LNCaP clone FGC (cell line): ENCODE results near the gene SS18.

Experiments used
- DNase-seq: peaks from one replicate; pipeline ENCODE4 v3.0.0-alpha.2; 2011; ENCODE audit warnings: low read depth
- H3K4me3 ChIP-seq: 2 replicates; pipeline ENCODE4 v1.5.1; 2011; ENCODE audit warnings: mild to moderate bottlenecking, low read depth, low read length, control low read depth
- TF ChIP-seq, protein P1 (sequence below): IDR thresholded peaks from 2 replicates; pipeline ENCODE4 v1.5.1; 2012; ENCODE audit warnings: mild to moderate bottlenecking; ENCODE audit not compliant: control insufficient read depth, insufficient read depth; ENCODE audit errors: extremely low read depth

The SS18 gene

DNA sequence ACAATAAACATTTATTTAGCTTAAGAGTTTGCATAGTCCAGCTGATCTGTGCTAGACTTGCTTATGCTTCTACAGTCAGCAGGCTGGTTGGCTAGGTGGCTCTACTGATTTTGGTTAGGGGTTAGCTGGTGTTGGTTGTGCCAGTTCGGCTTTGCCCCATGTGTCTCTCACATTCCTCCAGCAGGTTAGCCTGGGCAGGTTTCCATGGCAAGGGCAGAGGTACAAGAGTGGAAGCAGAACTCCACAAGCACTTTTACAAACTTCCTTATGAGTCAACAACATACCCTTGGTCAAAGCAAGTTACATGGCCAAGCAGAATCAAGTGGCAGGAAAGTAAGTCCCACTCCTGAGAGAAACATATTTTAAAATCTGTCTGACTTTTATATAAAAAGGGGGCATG is 82.3 kb downstream of the SS18 start:
- no peak overlapping the region for H3K4me3 ChIP-seq
- TF ChIP-seq, protein P1, sequence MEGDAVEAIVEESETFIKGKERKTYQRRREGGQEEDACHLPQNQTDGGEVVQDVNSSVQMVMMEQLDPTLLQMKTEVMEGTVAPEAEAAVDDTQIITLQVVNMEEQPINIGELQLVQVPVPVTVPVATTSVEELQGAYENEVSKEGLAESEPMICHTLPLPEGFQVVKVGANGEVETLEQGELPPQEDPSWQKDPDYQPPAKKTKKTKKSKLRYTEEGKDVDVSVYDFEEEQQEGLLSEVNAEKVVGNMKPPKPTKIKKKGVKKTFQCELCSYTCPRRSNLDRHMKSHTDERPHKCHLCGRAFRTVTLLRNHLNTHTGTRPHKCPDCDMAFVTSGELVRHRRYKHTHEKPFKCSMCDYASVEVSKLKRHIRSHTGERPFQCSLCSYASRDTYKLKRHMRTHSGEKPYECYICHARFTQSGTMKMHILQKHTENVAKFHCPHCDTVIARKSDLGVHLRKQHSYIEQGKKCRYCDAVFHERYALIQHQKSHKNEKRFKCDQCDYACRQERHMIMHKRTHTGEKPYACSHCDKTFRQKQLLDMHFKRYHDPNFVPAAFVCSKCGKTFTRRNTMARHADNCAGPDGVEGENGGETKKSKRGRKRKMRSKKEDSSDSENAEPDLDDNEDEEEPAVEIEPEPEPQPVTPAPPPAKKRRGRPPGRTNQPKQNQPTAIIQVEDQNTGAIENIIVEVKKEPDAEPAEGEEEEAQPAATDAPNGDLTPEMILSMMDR, result no peak
- no peak for DNase-seq

DNA sequence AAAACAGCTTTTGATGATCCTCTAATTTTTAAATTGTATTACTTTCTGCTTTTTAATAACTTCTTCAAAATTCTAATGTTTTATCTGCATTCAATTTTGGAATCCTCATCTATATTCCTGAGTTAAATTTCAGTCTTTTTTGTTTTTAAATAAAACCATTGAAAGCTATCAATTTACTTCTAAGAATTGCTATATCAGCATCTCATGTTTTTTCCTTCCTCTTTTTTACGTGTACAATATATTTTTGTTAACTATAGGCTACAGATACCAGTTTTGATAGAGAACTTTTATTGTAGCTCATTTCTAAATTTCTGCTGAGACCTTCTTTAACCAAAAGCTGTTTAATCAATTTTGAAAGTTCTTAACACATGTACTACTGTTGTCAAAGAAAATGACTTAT is 84.5 kb downstream of the SS18 start:
- DNase-seq, result no peak
- H3K4me3 ChIP-seq, result no peak overlapping the region
- TF ChIP-seq, protein P1, result no peak

DNA sequence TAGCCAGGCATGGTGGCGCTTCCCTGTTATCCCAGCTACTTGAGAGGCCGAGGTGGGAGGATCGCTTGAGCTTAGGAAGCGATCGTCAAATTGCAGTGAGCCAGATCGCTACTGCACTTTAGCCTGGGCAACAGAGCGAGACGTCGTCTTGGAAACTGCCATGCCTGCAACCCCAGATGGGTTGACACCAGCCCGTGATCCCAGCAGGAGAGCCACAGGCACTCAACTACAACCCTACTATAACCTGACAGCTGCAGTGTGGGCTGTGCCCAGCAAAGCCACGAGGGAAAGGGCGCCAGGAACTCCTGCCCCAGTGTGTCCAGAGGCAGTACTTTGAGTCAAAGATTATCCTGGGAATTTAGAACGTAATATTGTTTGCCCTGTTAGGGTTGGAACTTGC is 85.6 kb downstream of the SS18 start:
- TF ChIP-seq, protein P1, result no peak
- H3K4me3 ChIP-seq, result no peak overlapping the region
- no peak for DNase-seq

DNA sequence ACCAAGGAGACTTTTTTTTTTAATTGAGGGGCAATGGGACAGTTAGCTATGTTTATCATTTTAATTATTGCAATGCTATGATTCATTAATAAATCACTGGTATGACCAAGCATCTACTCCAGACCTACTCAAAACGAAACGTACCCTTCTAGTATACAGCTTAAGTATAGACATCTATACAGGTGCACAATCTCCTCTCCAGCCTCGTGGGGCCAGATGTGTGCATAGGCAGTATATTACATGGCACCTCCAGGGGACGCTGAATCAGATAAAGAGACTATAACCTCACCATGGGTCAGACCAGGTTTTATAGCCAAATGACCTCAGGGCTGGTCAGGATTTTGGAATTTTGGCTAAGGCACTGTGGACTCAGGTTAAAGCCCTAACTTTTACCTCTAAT is 86.6 kb downstream of the SS18 start:
- DNase-seq, result no peak
- TF ChIP-seq, protein P1, result no peak
- H3K4me3 ChIP-seq, result no peak overlapping the region

DNA sequence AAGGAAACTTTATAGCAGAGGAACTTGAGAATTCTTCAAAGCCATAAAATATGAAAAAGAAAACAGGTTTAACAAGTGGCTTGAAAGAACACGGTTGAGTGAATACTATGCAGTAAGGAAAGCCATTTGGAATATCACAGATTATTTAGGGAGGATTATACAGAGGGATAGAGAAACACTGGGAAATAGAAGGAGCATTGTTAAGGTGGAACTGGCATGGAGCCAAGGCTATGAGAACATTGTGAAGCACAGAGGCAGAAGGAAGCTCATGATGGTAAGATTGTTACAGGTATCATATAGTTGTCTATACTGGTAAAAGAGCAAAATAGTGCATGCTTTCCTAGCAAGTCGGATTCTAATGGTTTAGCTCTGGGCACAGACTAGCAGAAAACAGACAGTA is 87.1 kb downstream of the SS18 start:
- no peak for DNase-seq
- TF ChIP-seq, protein P1, result no peak

DNA sequence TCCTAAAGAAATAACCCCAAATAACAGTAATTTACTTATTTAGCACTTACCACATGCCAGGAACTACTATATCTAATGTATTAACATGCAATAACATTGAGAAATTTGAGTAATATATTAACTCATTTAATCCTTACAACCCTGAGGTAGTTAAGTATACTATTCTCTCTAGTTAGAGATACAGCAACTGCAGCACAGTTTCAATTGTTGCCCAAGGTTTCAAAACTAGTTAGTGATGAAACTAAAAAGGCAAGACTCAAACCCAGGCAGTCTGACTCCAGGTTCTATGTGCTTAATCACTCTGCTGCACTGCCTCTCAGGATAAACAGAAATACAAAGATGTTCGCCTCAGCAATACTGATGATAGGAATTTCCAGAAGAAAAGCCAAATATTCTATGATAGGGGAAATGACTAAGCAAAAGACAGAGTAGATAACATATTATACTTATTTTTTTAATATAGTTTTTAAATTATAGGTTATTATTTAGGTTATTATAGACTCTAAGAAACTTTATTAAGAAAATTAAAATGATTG is 88.0 kb downstream of the SS18 start:
- no peak overlapping the region for H3K4me3 ChIP-seq
- no peak for DNase-seq
- TF ChIP-seq, protein P1, result no peak

More for the DNA sequence above, 87.1 kb downstream of the SS18 start:
- H3K4me3 ChIP-seq, result no peak overlapping the region

DNA sequence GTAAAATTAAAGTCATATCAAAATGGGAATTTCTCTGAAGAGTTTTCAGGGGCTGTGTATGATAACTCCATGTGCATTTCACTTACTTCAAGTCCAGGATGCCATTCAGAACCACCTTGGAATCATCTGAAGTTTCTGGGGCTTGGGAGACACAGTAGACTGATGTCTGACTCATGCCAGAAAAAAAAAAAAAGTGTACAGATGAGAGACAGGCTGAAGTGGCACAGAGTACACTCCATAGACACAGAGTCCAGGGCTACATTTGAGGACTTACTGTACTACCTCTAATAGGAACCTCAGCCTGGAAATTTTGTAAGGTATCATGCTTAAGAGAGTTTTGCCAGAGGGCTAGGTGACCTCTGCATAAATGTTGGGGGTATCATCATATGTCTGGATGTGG is 92.0 kb downstream of the SS18 start:
- H3K4me3 ChIP-seq, result no peak overlapping the region
- DNase-seq, result no peak
- TF ChIP-seq, protein P1, result no peak
